ENCODE data around the gene GKN2.

GKN2 gene

GRCh38 chr2:68952887-68953521 lies at the start of gene GKN2:
GKN2 (minus strand) TSS chr2:68952893; CDS start chr2:68952861, 32 bp downstream.
- peaks cover 4% of the 10 kb centered on the region for H3K27me3 Mint-ChIP-seq (ENCODE audit: low read depth, poor library complexity)
- no peak for TF ChIP-seq CTCF (IDR thresholded peaks at IDR 0.05)
- no peaks in the 10 kb centered on the region for H3K9me3 Mint-ChIP-seq
- no peak within 1 kb of the TSS for H3K27ac Mint-ChIP-seq
- H3K4me3 Mint-ChIP-seq: no peak within 1 kb of the TSS
- H3K4me1 Mint-ChIP-seq: no peaks in the 10 kb centered on the region
- DNase-seq: no peak
- H3K36me3 Mint-ChIP-seq (ENCODE audit: low read depth): no peaks in the 10 kb centered on the region

GRCh38 chr2:69001879-69002278 lies 49.2 kb upstream of the GKN2 start:
- no peak overlapping the region for H3K27ac Mint-ChIP-seq
- H3K36me3 Mint-ChIP-seq (ENCODE audit: low read depth): peaks cover 17% of the 10 kb centered on the region
- TF ChIP-seq CTCF (IDR thresholded peaks at IDR 0.05): no peak
- peaks cover 2% of the 10 kb centered on the region for H3K27me3 Mint-ChIP-seq (ENCODE audit: low read depth, poor library complexity)
- no peaks in the 10 kb centered on the region for H3K4me1 Mint-ChIP-seq
- H3K4me3 Mint-ChIP-seq: no peak overlapping the region
- peaks cover 41% of the 10 kb centered on the region for H3K9me3 Mint-ChIP-seq
- DNase-seq: no peak

- DNase-seq: no peak
- H3K4me1 Mint-ChIP-seq: no peaks in the 10 kb centered on the region
- no peak for TF ChIP-seq CTCF (IDR thresholded peaks at IDR 0.05)
- no peak overlapping the region for H3K27ac Mint-ChIP-seq
- peaks cover 14% of the 10 kb centered on the region for H3K27me3 Mint-ChIP-seq (ENCODE audit: low read depth, poor library complexity)
- peaks cover 10% of the 10 kb centered on the region for H3K36me3 Mint-ChIP-seq (ENCODE audit: low read depth)
- H3K4me3 Mint-ChIP-seq: no peak overlapping the region
- peaks cover 27% of the 10 kb centered on the region for H3K9me3 Mint-ChIP-seq
Observed at GRCh38 chr2:68997401-68997800, 44.7 kb upstream of the GKN2 start.

GRCh38 chr2:68995916-68996315 lies 43.2 kb upstream of the GKN2 start:
- H3K27ac Mint-ChIP-seq: no peak overlapping the region
- peaks cover 14% of the 10 kb centered on the region for H3K9me3 Mint-ChIP-seq
- no peak for TF ChIP-seq CTCF (IDR thresholded peaks at IDR 0.05)
- peaks cover 14% of the 10 kb centered on the region for H3K27me3 Mint-ChIP-seq (ENCODE audit: low read depth, poor library complexity)
- H3K4me3 Mint-ChIP-seq: no peak overlapping the region
- H3K36me3 Mint-ChIP-seq (ENCODE audit: low read depth): no peaks in the 10 kb centered on the region
- H3K4me1 Mint-ChIP-seq: no peaks in the 10 kb centered on the region
- DNase-seq: no peak

GRCh38 chr2:68994864-68995263 lies 42.2 kb upstream of the GKN2 start:
- Mint-ChIP-seq H3K4me3 (no peak overlapping the region), H3K36me3 (ENCODE audit: low read depth) (no peaks in the 10 kb centered on the region), H3K27ac (no peak overlapping the region), H3K27me3 (ENCODE audit: low read depth, poor library complexity) (peaks cover 19% of the 10 kb centered on the region), H3K4me1 (no peaks in the 10 kb centered on the region), H3K9me3 (peaks cover 4% of the 10 kb centered on the region)
- no peak for TF ChIP-seq CTCF (IDR thresholded peaks at IDR 0.05)
- DNase-seq: no peak

- Mint-ChIP-seq H3K27ac (no peak overlapping the region), H3K36me3 (ENCODE audit: low read depth) (no peaks in the 10 kb centered on the region), H3K4me1 (no peaks in the 10 kb centered on the region), H3K9me3 (no peaks in the 10 kb centered on the region), H3K27me3 (ENCODE audit: low read depth, poor library complexity) (peaks cover 26% of the 10 kb centered on the region), H3K4me3 (no peak overlapping the region)
- no peak for DNase-seq
- TF ChIP-seq CTCF (IDR thresholded peaks at IDR 0.05): no peak
Observed at GRCh38 chr2:68993660-68994059, 41.0 kb upstream of the GKN2 start.
